ENCODE data around the gene FDXR. TPM values are rescaled to one million over a fixed set of nuclear protein-coding genes. Genes with fewer than 3 reads are reported as not detected.
A peak's percentile ranks its signal among the peaks of the same experiment; 100 is the strongest.

FDXR gene
- total RNA-seq, 1 donor from 2014 or later, result 30.8 TPM

GRCh38 chr17:74853048-74853397 is 19.8 kb downstream of the FDXR start:
- no peak for FAIRE-seq
- DNase-seq (ENCODE audit: low read depth), result no peak
- no peak overlapping the region for H3K4me3 ChIP-seq (ENCODE audit: low read depth, low read length)
- H3K27me3 ChIP-seq (ENCODE audit: control insufficient read depth, insufficient read depth, low read length), result peaks cover 21% of the 10 kb centered on the region
- TF ChIP-seq CTCF (IDR thresholded peaks at IDR 0.05; ENCODE audit: insufficient read depth, low read length, severe bottlenecking), result no peak
- no peaks in the 10 kb centered on the region for H3K36me3 ChIP-seq (ENCODE audit: control insufficient read depth, insufficient read depth, low read length)

GRCh38 chr17:74852237-74853047 is 20.4 kb downstream of the FDXR start:
- Histone ChIP-seq H3K4me3 (ENCODE audit: low read depth, low read length) (no peak overlapping the region), H3K36me3 (ENCODE audit: control insufficient read depth, insufficient read depth, low read length) (no peaks in the 10 kb centered on the region), H3K27me3 (ENCODE audit: control insufficient read depth, insufficient read depth, low read length) (peaks cover 18% of the 10 kb centered on the region)
- FAIRE-seq (no peak), DNase-seq (ENCODE audit: low read depth) (peak; percentile 44)
- TF ChIP-seq CTCF (IDR thresholded peaks at IDR 0.05; ENCODE audit: insufficient read depth, low read length, severe bottlenecking), result no peak

- Histone ChIP-seq H3K36me3 (ENCODE audit: control insufficient read depth, insufficient read depth, low read length) (no peaks in the 10 kb centered on the region), H3K27me3 (ENCODE audit: control insufficient read depth, insufficient read depth, low read length) (peaks cover 14% of the 10 kb centered on the region), H3K4me3 (ENCODE audit: low read depth, low read length) (no peak overlapping the region)
- DNase-seq (ENCODE audit: low read depth) (no peak), FAIRE-seq (no peak)
- no peak for TF ChIP-seq CTCF (IDR thresholded peaks at IDR 0.05; ENCODE audit: insufficient read depth, low read length, severe bottlenecking)
Observed at GRCh38 chr17:74851612-74852236, 21.1 kb downstream of the FDXR start.

- Histone ChIP-seq H3K36me3 (ENCODE audit: control insufficient read depth, insufficient read depth, low read length) (no peaks in the 10 kb centered on the region), H3K27me3 (ENCODE audit: control insufficient read depth, insufficient read depth, low read length) (peaks cover 14% of the 10 kb centered on the region), H3K4me3 (ENCODE audit: low read depth, low read length) (no peak overlapping the region)
- no peak for DNase-seq (ENCODE audit: low read depth)
- no peak for TF ChIP-seq CTCF (IDR thresholded peaks at IDR 0.05; ENCODE audit: insufficient read depth, low read length, severe bottlenecking)
- FAIRE-seq, result no peak
Observed at GRCh38 chr17:74850914-74851313, 21.9 kb downstream of the FDXR start.

- H3K4me3 ChIP-seq (ENCODE audit: low read depth, low read length), result no peak overlapping the region
- DNase-seq (ENCODE audit: low read depth) (no peak), FAIRE-seq (no peak)
- H3K27me3 ChIP-seq (ENCODE audit: control insufficient read depth, insufficient read depth, low read length), result peaks cover 14% of the 10 kb centered on the region
- TF ChIP-seq CTCF (IDR thresholded peaks at IDR 0.05; ENCODE audit: insufficient read depth, low read length, severe bottlenecking), result no peak
- H3K36me3 ChIP-seq (ENCODE audit: control insufficient read depth, insufficient read depth, low read length), result no peaks in the 10 kb centered on the region
Observed at GRCh38 chr17:74850310-74850709, 22.5 kb downstream of the FDXR start.

All from bronchial epithelial cell (primary cell).